Activated gamma-delta T cell treated with Interleukin-2 at 50 U/mL for 16 hours (primary cell): ENCODE results near the gene QKI.
"Not testable (repeated sequence)": the region's sequence is repeated elsewhere in the genome, so short reads cannot be mapped to it uniquely, and the experiment has no call there.

Experiments used
- DNase-seq: peaks from one replicate; pipeline ENCODE4 v3.0.0-alpha.2; 2020

The QKI gene

DNA sequence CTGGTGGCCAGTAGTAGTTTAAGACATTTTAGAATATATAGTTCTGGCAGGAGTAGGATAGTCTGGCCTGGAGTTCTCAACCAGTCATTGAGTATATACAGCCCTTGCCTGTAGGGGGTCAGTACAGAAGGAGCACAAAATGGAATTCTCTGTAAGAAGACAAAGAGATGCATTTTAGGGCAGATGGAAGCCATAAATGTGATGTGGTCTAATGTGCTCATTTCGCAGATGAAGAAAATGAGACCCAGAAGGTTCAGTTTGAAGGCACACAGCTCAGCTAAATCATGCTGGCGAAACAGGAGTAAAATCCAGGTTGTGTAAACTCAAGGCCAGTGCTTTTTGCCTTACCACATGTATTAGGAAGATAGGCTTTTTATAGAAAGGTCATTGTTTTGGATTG lies 29.6 kb downstream of the QKI start:
- DNase-seq = no peak

- DNase-seq = no peak
These were observed 32.0 kb downstream of the QKI start for GRCh38 chr6:163446549-163446948.

GRCh38 chr6:163449076-163449475 lies 34.6 kb downstream of the QKI start:
- DNase-seq = no peak

DNA sequence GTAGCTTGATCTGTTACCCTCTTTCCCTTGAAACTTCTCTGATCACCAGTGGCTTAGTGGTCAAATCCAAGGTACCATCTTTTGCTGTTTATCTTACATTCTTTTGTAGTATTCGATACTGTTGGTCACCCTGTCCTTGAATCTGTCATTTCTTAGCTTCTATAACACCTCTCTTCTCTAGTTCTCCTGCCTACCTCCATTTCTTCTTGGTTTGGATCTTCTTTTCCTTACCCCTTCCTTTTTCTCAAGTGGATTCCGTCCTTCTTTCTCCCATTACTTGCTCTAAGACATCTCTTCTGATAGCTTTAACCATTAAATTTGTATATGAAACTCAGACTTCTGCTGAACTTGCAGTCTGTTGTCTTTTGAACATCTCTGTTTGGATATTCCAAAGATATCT lies 39.9 kb downstream of the QKI start:
- DNase-seq = no peak

DNA sequence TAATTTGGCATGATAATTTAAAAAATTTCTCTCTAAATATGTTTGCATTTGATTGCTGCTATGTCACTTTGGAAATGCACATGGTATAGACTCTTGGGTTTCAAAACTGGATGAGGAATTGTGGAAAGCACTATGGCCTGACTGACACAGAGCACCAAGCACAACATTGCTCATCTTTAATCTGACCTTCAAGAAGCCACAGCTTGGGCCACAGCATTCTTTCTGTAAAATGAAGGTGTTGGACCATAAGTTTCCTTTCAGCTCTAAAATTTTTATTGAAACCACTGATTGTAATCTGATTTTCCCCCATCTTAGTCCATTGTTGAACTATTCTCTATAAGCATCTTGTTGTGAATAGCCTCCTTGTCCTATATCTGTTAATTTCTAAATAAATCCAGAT lies 41.0 kb downstream of the QKI start:
- DNase-seq = no peak

DNA sequence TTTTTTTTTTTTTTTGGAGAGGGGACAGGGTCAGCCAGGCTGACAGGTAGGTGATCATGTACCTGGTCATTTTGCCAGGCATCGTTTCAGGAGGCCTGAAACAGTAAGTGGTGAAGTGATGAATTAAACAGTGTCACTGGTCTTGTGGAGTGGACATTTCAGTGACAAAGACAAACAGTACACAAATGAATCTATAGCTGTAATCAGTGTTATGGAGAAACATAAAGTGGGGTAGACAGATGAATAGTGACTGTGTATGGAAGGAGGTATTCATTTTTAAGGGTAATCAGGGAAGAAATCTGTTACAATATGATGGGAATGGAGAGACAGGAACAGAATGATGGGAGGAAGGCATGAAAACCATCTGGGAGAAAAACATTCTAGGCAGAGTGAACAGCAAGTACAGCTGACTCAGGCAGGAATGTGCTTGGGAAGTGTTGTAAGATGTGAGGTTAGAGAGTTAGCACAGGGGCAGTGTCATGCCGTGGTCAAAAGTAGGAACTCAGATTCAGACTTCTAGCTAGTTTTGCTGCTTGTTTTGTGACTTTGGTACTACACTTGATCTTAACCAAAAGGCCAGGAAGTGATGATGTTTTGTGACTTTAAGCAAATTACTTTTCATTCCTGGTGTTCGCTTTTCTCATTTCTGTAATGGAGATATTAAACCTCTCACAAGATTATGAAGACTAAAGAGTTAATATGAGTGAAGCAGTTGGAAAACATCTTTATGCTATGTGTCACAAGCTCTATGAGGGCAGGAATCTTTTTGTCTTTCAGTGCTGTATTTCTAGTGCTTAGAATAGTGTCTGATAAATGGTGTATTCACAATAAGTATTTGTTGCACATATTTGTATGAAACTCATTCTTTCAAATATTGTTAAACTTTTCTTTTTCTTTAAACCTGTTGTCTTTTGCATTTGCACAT lies 43.4 kb downstream of the QKI start:
- DNase-seq = no peak

GRCh38 chr6:163459007-163459406 lies 44.5 kb downstream of the QKI start:
- no peak for DNase-seq

DNA sequence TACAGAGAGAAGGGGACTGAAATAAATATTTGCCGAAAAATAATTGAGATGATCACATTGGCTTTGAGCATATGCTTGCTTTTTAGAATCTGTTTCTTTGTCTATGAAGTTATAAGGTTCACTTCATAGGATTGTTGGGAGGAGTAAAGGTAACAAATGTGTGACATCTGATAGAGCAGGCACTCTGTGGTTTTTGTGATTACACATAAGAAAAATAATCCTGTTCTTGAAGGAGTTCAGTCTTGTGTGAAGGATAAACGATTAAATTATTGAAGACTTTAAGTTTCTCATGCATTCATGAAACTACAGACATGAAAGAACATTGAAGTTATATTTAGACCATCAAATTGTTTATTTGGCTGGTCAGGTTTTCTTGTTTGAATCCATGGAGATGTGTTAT lies 45.0 kb downstream of the QKI start:
- DNase-seq = no peak

- DNase-seq = no peak
These were observed 45.8 kb downstream of the QKI start for GRCh38 chr6:163460307-163460782.

GRCh38 chr6:163461696-163462095 lies 47.2 kb downstream of the QKI start:
- no peak for DNase-seq

DNA sequence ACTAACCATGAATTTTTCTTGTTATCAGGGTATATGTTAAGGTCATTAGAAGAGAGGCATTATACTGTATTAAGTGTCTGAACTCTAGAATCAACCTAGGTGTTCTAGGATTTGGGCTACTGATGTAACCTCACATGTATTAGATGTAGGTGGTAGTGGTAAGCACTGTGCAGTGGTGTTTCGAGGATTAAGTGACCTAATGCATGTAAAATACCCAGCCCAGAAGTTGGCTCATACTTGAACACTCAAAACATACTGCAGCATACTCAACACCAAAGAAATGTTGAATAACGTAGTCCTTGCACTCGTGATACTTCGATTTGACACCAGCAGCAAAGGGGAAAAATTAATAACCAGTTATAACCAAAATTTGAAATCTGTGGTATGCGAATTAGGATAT lies 48.7 kb downstream of the QKI start:
- DNase-seq = no peak

DNA sequence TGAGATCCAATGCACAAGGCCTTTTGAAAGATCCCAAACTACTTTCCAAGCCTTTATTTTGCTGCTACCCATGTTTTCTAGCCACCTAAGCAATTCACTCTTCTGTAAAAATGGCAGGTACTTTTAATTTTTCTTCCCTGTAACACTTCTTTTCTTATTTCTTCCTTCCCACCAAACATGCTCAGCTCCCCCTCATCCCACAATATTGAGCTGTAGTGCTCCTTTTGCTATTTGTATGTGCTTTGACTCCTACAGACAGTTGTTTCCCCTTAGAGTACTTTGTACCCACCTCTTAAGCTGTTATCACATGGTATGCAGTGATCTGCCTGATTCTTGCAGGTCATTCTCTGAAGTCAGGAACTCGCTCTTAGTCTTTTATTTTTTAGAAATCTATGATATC lies 49.3 kb downstream of the QKI start:
- no peak for DNase-seq

GRCh38 chr6:163466839-163467390 lies 52.4 kb downstream of the QKI start:
- DNase-seq = no peak

DNA sequence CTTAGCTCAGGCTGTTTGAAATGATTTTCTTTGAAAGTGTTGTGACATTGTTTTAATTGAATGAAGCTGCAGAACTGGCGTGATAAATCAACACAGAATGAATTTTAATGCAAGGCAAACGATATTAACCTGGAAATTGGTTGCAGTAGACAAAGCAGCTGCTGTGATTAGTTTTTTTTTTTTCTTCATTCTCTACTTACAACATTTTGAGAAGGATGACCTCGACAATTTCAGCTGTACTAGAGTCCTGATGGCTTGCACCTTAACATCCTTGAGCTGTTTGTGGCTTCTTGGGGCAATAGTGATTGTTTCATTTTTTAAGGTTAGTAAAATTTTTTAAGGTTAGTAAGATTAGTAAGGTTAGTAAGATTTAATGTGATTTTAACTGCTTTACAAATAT lies 54.2 kb downstream of the QKI start:
- no peak for DNase-seq

GRCh38 chr6:163469459-163469985 lies 55.0 kb downstream of the QKI start:
- no peak for DNase-seq

DNA sequence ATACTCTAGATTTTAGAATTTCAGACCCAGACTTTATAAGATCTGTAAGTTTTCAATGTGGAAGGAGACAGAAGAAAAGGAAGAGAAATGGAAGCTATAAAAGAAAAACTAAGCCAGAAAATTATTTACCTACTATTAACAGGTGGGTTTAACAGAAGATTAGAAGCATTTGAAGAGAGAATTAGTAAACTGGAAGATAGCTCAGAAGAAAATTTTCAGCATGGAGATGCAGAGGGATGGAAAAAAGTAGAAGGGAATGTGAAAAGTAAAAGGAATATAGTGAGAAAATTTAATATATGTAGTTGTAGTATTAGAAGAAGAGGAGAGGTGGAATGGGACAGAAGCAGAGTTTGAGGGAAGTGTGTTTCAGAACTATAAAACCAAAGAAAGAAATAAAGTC lies 56.1 kb downstream of the QKI start:
- DNase-seq = no peak

GRCh38 chr6:163474581-163474980 lies 60.1 kb downstream of the QKI start:
- no peak for DNase-seq

GRCh38 chr6:163476946-163477345 lies 62.4 kb downstream of the QKI start:
- DNase-seq = not testable (repeated sequence)

DNA sequence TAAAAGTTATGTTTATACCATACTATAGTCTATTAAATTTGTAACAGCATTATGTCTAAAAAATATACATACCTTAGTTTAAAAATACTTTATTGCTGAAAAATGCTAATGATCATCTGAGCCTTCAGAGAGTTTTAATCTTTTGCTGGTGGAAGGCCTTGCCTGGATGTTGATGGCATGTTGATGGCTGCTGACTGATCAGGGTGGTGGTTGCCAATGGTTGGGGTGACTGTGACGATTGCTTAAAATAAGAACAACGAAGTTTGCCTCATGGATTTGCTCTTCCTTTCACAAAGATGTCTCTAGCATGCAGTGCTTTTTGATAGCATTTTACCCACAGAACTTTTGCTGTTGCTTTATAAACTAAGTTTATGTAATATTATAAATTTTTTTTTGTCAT lies 68.6 kb downstream of the QKI start:
- DNase-seq = no peak

DNA sequence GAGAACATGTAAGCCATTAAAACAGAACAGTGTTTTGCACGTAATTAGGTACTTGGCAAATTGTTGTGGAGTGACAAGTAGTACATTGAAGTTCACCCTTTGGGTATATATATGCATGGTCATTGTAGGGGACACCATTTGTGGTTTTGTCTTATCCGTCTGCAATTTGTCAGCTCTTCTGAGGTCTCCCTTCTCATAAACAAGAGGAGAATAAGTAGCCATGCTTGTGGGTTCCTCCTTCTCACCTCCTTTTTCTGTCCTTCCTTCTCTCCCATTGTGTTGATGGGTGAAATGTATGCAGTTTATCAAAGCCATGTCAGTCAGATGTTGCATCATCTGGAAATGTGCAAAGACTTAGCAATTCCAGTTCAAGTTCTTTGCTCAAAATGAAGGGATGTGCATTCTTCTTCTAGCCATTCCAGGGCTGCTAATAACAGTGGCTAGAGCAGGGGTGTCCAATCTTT lies 70.9 kb downstream of the QKI start:
- DNase-seq = no peak

- DNase-seq = no peak
These were observed 72.3 kb downstream of the QKI start for GRCh38 chr6:163486821-163487220.

GRCh38 chr6:163487606-163488005 lies 73.1 kb downstream of the QKI start:
- DNase-seq = no peak

- DNase-seq = no peak
These were observed 75.1 kb downstream of the QKI start for GRCh38 chr6:163489584-163489983.
